Measurements from ENCODE around the gene ITIH3. TPM values are rescaled to one million over a fixed set of nuclear protein-coding genes. Genes with fewer than 3 reads are reported as not detected.
"Not testable (repeated sequence)": the region's sequence is repeated elsewhere in the genome, so short reads cannot be mapped to it uniquely, and the experiment has no call there.

Gene ITIH3
- total RNA-seq, 1 donor from 2014 or later = not detected

DNA sequence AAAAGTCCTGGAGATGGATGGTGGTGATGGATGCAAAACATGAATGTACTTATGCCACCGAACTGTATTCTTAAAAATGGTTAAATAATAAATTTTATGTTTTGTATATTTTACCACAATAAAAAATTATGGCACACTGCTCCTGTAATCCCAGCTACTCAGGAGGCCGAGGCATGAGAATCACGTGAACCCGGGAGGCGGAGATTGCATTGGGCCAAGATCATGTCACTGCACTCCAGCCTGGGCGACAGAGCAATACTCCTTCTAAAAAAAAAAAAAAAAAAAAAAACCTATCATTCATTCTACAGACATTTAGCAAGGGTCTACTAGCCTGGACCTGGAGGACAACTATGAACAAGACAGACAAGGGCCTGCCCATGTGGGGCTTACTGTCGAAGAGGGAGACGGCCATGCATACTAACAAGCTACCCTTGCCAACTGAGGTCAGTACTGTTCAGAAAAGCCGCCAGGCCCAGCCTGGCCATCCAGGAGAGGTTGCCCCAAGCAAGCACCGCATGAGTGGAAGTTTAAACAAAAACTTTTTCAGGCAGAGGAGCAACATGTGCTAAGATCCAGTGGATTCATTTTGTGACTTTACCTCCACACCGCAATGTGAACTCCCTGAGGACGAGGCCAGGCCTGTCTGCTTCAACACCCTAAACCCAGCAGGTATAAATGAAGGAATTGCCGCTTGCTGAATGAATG, 21.1 kb upstream of the ITIH3 start:
- no peaks in the 10 kb centered on the region for H3K36me3 Mint-ChIP-seq (ENCODE audit: unreplicated experiment)
- no peak for DNase-seq
- no peak overlapping the region for H3K4me3 Mint-ChIP-seq (ENCODE audit: unreplicated experiment)
- H3K9me3 Mint-ChIP-seq (ENCODE audit: unreplicated experiment) = peaks cover 4% of the 10 kb centered on the region
- peaks cover 8% of the 10 kb centered on the region for H3K27me3 Mint-ChIP-seq (ENCODE audit: unreplicated experiment)
- no peak overlapping the region for H3K27ac Mint-ChIP-seq (ENCODE audit: unreplicated experiment)
- peaks cover 15% of the 10 kb centered on the region for H3K4me1 Mint-ChIP-seq (ENCODE audit: low read depth, unreplicated experiment)
- TF ChIP-seq, protein P1, sequence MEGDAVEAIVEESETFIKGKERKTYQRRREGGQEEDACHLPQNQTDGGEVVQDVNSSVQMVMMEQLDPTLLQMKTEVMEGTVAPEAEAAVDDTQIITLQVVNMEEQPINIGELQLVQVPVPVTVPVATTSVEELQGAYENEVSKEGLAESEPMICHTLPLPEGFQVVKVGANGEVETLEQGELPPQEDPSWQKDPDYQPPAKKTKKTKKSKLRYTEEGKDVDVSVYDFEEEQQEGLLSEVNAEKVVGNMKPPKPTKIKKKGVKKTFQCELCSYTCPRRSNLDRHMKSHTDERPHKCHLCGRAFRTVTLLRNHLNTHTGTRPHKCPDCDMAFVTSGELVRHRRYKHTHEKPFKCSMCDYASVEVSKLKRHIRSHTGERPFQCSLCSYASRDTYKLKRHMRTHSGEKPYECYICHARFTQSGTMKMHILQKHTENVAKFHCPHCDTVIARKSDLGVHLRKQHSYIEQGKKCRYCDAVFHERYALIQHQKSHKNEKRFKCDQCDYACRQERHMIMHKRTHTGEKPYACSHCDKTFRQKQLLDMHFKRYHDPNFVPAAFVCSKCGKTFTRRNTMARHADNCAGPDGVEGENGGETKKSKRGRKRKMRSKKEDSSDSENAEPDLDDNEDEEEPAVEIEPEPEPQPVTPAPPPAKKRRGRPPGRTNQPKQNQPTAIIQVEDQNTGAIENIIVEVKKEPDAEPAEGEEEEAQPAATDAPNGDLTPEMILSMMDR (IDR thresholded peaks at IDR 0.05; ENCODE audit: partially characterized antibody, unreplicated experiment) = no peak

DNA sequence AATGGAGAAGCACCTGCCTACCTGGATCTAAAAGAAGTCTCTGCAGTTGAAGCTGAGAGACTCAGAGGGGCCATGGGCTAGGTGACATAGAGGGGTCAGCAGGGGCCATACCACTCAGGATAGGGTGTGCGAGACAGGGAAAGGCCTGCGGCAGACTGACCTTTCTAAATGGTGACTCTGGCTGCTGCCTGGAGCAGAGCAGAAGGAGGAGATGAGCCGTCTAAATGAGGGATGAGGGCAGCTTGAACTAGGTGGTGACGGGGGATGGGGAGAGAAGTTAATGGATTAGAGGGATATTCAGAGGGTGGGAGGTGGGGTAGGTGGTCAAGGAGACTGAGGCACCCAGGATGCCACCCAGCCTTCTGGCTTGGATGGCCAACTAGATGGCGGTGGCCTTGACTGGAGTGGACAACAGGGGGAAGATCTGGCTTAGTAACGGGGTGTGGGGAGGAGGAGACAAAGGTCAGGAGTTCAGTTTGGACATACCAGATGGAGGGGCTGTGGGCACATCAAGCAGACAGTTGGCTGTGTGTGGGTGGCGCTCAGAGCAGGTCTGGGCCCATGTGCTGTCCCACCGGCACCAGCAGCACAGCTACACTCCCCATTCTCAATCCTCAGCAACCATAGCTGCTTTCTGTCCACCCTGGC, 20.4 kb upstream of the ITIH3 start:
- Mint-ChIP-seq H3K36me3 (ENCODE audit: unreplicated experiment) (no peaks in the 10 kb centered on the region), H3K4me1 (ENCODE audit: low read depth, unreplicated experiment) (peaks cover 15% of the 10 kb centered on the region), H3K27ac (ENCODE audit: unreplicated experiment) (no peak overlapping the region), H3K9me3 (ENCODE audit: unreplicated experiment) (peaks cover 4% of the 10 kb centered on the region), H3K27me3 (ENCODE audit: unreplicated experiment) (peaks cover 8% of the 10 kb centered on the region), H3K4me3 (ENCODE audit: unreplicated experiment) (no peak overlapping the region)
- TF ChIP-seq, protein P1 (IDR thresholded peaks at IDR 0.05; ENCODE audit: partially characterized antibody, unreplicated experiment) = no peak
- no peak for DNase-seq

DNA sequence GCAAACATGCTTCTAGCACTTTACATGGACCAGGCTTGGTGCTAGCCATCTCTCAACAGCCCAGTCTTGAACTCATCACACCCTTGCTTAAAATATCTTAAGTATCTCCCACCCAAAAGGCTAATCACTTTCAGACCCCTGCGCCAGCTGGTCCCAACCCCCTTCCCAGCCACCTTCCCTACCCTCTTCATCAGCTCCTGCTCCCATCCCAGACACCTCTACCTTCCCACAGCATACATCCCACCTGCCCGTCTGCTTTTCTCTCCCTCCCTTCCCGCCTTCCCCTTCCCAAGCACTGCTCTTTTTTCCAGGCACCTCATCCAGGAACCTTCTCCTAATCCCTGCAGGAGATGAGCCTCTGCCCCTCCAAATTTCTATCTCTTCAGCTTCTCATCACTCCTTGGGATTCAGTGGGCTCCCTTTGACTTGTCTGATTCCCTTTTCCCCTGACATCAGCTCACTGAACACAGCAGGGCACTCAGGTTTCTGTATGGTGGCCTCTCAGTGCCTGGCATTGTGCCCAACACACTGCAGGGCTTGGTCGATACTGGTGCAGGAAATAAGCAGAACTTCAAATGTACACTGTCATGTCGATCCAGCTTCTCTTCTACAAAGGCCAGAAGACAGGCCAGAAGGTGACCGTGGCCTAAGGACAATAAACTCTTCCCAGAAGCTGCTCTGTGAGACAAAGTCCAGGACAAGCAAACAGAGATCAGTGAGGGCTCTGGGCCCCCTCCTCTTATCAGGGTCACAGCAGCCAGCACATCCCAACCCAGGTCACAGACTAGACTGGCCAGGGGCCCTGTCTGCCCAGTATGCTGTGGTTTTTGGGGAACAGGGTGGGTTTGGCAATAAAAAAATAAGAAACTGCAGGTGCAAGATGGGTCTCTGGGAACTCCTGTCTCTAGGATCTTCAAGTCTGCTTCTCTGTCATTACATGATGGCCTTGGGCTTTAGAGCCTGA, 19.4 kb upstream of the ITIH3 start:
- H3K27me3 Mint-ChIP-seq (ENCODE audit: unreplicated experiment) = peaks cover 10% of the 10 kb centered on the region
- H3K4me1 Mint-ChIP-seq (ENCODE audit: low read depth, unreplicated experiment) = peaks cover 7% of the 10 kb centered on the region
- H3K27ac Mint-ChIP-seq (ENCODE audit: unreplicated experiment) = no peak overlapping the region
- peaks cover 2% of the 10 kb centered on the region for H3K9me3 Mint-ChIP-seq (ENCODE audit: unreplicated experiment)
- no peaks in the 10 kb centered on the region for H3K36me3 Mint-ChIP-seq (ENCODE audit: unreplicated experiment)
- no peak for DNase-seq
- TF ChIP-seq, protein P1 (IDR thresholded peaks at IDR 0.05; ENCODE audit: partially characterized antibody, unreplicated experiment) = no peak
- H3K4me3 Mint-ChIP-seq (ENCODE audit: unreplicated experiment) = no peak overlapping the region

DNA sequence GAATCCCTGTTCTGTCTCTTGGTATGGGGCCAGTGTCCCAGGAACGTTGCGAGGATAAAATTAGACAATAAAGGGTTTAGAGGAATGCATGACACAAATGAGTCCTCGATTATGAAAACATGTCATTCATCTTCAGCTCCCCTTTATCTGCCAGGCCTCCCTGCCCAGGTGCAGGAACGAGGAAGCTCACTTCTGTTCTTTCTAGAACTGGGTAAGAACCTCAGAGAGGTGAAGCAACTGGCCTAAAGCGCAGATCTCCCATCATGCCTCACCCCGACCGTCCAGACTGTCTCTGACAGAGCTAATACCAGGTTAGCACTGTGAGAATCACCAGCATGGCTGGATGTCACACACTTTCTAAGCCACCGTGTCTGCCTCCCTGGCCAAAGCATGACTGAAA, 18.7 kb upstream of the ITIH3 start:
- Mint-ChIP-seq H3K27ac (ENCODE audit: unreplicated experiment) (no peak overlapping the region), H3K36me3 (ENCODE audit: unreplicated experiment) (no peaks in the 10 kb centered on the region), H3K9me3 (ENCODE audit: unreplicated experiment) (peaks cover 2% of the 10 kb centered on the region), H3K4me3 (ENCODE audit: unreplicated experiment) (no peak overlapping the region), H3K4me1 (ENCODE audit: low read depth, unreplicated experiment) (peaks cover 7% of the 10 kb centered on the region), H3K27me3 (ENCODE audit: unreplicated experiment) (peaks cover 10% of the 10 kb centered on the region)
- TF ChIP-seq, protein P1 (IDR thresholded peaks at IDR 0.05; ENCODE audit: partially characterized antibody, unreplicated experiment) = no peak
- DNase-seq = no peak

DNA sequence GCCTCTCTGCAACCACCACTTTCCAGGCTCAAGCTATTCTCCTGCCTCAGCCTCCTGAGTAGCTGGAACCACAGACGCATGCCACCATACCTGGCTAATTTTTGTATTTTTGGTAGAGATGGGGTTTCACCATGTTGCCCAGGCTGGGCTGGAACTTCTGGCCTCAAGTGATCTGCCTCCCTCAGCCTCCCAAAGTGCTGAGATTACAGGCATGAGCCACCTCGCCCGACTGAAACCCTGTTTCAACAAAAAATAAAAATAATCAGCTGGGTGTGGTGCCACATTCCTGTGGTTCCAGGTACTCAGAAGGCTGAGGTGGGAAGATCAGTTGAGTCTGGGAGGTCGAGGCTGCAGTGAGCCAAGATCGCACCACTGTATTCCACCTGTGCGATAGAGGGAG, 18.1 kb upstream of the ITIH3 start:
- not testable (repeated sequence) for H3K9me3 Mint-ChIP-seq (ENCODE audit: unreplicated experiment); DNase-seq; H3K4me3 Mint-ChIP-seq (ENCODE audit: unreplicated experiment); H3K36me3 Mint-ChIP-seq (ENCODE audit: unreplicated experiment); H3K27ac Mint-ChIP-seq (ENCODE audit: unreplicated experiment); H3K4me1 Mint-ChIP-seq (ENCODE audit: low read depth, unreplicated experiment)
- peaks cover 12% of the 10 kb centered on the region for H3K27me3 Mint-ChIP-seq (ENCODE audit: unreplicated experiment)

Data from glutamatergic neuron (in vitro differentiated cells).